GM19193 (cell line): ENCODE data around the gene THSD4.

Experiments
- POLR2A ChIP-seq: IDR thresholded peaks from 4 replicates; pipeline ENCODE4 v1.6.1; 2011; ENCODE audit not compliant: insufficient read depth, insufficient read length; ENCODE audit errors: extremely low read depth

THSD4 gene

GRCh38 chr15:71811752-71812735, 696.8 kb downstream of the THSD4 start:
- no peak for TF ChIP-seq POLR2A

GRCh38 chr15:71812966-71813722, 697.9 kb downstream of the THSD4 start:
- no peak for TF ChIP-seq POLR2A

- no peak for TF ChIP-seq POLR2A
Measured at GRCh38 chr15:71813723-71814470, 698.6 kb downstream of the THSD4 start.

GRCh38 chr15:71815301-71815700, 700.0 kb downstream of the THSD4 start:
- no peak for TF ChIP-seq POLR2A

DNA sequence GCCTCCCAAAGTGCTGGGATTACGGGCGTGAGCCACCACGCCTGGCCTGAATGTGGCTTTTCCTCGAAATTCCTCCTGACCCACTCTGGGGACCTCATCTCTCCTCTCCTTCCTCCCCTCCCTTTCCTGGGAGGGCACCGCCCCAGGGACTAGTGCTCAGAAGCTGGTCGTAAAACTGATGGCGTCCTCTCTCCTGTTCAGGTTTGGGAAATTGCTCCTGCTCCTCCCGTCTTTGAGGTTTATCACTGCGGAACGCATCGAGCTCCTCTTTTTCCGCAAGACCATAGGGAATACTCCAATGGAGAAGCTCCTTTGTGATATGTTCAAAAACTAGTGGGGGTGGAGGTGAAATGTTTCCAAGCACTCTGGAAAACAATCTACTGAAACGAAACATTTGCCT, 702.1 kb downstream of the THSD4 start:
- TF ChIP-seq POLR2A, result no peak

DNA sequence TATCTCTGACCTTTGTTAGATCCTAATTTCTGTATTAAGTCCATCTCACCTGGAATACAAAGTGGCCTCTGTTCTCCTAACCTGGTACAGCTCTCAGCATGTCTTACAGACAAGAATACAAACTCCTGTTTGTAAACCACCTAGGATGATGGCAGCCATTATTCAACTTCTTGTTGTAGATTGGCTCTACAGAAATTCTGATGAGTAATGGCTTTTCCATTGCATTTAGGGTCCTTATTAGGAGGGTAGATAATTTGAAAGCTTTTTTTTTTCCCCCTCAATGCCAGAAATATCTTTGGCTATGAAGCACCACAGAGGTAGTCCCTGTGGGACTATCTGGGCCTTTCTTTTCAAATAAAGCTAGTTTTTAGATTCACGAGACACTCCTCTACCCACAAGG, 704.9 kb downstream of the THSD4 start:
- TF ChIP-seq POLR2A, result no peak

- no peak for TF ChIP-seq POLR2A
Measured at GRCh38 chr15:71821547-71822129, 706.4 kb downstream of the THSD4 start.

DNA sequence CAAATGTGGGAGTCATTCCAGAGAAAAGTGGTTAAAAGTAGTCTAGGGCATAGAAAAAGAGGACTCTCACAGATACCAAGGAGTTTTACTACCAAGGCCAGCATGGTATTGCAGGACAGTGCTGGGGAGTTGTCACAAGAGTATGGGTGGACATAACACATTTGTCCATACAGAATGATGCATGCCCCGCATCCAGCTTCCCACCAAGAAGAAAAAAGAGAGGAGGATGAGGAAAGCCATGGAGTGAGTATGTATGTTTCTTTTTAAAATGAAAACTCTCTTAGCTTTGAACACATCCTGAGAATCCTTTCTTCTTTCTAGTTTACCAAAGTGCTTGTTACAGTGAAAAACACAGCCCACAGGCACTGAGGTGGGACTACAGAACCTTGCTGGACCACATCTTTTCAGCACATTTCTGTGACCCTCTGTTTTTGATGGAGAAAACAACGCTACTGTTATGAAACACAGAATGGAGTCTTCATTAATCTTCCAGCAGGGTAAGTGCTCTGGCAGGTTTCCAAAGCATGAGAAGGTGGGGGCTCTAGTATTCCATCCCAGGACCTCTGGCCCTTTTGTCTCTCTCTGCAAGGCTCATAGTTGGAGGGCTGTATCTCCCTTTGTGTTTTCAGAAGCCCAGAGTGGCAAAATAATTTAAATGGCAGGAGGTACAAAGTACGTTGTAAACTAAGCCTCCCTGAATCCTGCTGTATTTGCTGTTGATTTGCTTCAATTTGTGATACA, 707.8 kb downstream of the THSD4 start:
- no peak for TF ChIP-seq POLR2A

DNA sequence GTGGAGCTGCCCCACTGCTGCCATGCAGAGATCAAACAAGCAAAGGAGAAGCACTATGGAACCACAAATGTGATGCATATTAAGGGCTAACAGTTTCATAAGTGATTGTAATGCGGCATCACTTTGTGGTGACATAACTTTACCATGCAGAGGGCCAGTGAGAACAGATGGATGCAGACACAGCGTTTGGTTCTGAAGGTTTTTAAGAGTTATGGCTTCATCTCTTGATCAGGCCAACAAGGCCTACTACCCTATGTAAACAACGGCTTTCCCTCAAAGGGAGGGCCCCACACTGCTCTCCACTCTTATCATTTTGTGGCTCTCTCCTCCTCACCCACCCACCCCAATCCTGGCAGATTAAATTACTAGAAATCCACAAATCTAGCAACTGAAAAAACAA, 708.5 kb downstream of the THSD4 start:
- TF ChIP-seq POLR2A, result no peak

DNA sequence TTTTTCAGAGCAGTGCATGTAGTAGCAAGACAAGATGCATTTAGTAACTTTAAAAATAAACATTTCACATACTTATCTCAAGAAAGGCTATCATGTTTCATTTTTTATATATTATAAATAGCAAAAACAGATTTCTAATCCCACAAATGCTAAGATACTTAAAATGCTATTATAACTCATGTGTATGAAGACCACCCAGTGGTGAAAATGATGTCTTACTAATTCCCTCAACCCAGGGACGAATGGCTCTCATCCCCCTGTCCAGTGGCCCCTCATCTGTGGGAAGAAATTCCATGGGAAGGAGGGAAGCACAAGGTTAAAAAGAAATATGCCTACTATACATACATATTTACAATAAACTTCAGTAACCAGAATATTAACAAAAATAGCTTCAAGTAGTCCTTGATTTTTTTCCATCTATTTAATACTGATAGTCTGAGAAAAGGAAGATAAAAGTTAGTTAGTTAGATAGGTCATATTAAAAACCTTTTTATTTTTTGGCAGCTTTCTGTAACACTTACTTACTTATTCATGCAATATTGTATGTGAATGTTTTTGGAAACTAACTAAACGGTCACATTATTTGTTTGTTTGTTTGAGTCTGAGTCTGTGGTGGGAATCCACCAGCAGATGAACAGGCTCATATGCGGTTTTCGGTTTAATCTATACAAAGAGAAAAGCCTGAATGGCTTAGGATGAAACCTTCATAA, 709.9 kb downstream of the THSD4 start:
- no peak for TF ChIP-seq POLR2A

DNA sequence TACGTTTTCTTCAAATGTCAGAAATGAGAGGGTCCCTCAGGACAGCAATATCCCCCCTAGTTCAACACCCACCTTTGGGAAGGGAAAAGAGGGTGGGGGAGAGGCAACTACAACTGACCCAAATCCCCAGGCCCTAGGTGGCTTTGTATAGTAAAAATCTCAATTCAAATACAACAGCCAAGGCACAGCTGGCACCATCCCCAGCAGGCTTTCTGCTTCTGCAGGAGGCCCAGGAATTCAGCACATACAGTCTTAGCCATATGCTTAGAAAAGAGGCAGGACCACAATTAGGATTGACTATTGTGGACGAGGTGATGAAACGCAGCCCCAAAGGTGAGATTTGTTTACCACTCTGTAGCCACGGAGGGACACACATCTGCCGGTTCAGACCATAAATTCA, 710.9 kb downstream of the THSD4 start:
- no peak for TF ChIP-seq POLR2A

GRCh38 chr15:71830981-71831380, 715.7 kb downstream of the THSD4 start:
- no peak for TF ChIP-seq POLR2A
